Middle frontal gyrus (tissue), 1 donor: ENCODE measurements around the gene ABHD12B.

Source experiments
- DNase-seq: peaks from one replicate; pipeline ENCODE4 v3.0.0-alpha.2; 2015; ENCODE audit warnings: low spot score; ENCODE audit errors: extremely low spot score

Gene ABHD12B

GRCh38 chr14:50871914-50872732 lies at the start of gene ABHD12B:
TSS of gene ABHD12B (plus strand) at chr14:50872053. CDS start at chr14:50872175, 122 bp downstream.
- DNase-seq: no peak

GRCh38 chr14:50822501-50823042 lies 49.3 kb upstream of the ABHD12B start:
- no peak for DNase-seq

GRCh38 chr14:50823051-50823761 lies 48.6 kb upstream of the ABHD12B start:
- no peak for DNase-seq

GRCh38 chr14:50823762-50824636 lies 47.9 kb upstream of the ABHD12B start:
- no peak for DNase-seq

- DNase-seq: no peak
Observed at GRCh38 chr14:50825307-50825706, 46.5 kb upstream of the ABHD12B start.

- DNase-seq: no peak
Observed at GRCh38 chr14:50826681-50827080, 45.2 kb upstream of the ABHD12B start.

GRCh38 chr14:50828721-50829488 lies 42.9 kb upstream of the ABHD12B start:
- no peak for DNase-seq

- DNase-seq: no peak
Observed at GRCh38 chr14:50829489-50830043, 42.3 kb upstream of the ABHD12B start.

- no peak for DNase-seq
Observed at GRCh38 chr14:50830044-50830931, 41.6 kb upstream of the ABHD12B start.

- peak; percentile 76 for DNase-seq
Observed at GRCh38 chr14:50830932-50831725, 40.7 kb upstream of the ABHD12B start, which contains the start of gene NIN. TSS of gene NIN (minus strand) at chr14:50831162. CDS start at chr14:50822056, 9,106 bp downstream.

GRCh38 chr14:50831726-50832168 lies 40.1 kb upstream of the ABHD12B start:
- no peak for DNase-seq

GRCh38 chr14:50832935-50833630 lies 38.8 kb upstream of the ABHD12B start:
- DNase-seq: no peak

- DNase-seq: no peak
Observed at GRCh38 chr14:50834802-50835276, 37.0 kb upstream of the ABHD12B start.

GRCh38 chr14:50835280-50835679 lies 36.6 kb upstream of the ABHD12B start:
- DNase-seq: no peak

- DNase-seq: no peak
Observed at GRCh38 chr14:50836515-50836914, 35.3 kb upstream of the ABHD12B start.

- DNase-seq: no peak
Observed at GRCh38 chr14:50837271-50837670, 34.6 kb upstream of the ABHD12B start.

- no peak for DNase-seq
Observed at GRCh38 chr14:50837850-50838470, 33.9 kb upstream of the ABHD12B start.
